Astrocyte (in vitro differentiated cells and primary cell): ENCODE results near the gene HLA-DMB.

Experiments
- CTCF ChIP-seq: IDR thresholded peaks from 2 replicates; pipeline ENCODE4 v1.5.1; 2011; ENCODE audit warnings: low read depth, mild to moderate bottlenecking, inconsistent platforms, low read length, moderate library complexity; ENCODE audit not compliant: insufficient read depth
- EZH2 ChIP-seq: IDR thresholded peaks from 2 replicates; pipeline ENCODE4 v1.6.1; 2012; ENCODE audit warnings: mild to moderate bottlenecking, low read length, inconsistent platforms; ENCODE audit not compliant: insufficient read depth

GRCh38 chr6:32889533-32889932, 51.3 kb downstream of the HLA-DMB start:
- TF ChIP-seq CTCF (no peak), EZH2 (no peak)
